ENCODE data around the gene UBAC2.

GRCh38 chr13:99414048-99414995 is 213.7 kb downstream of the UBAC2 start:
- TF ChIP-seq CTCF (IDR thresholded peaks at IDR 0.05 in 8 of 11, conservative IDR thresholded peaks at IDR 0.05 in 3 of 11) (no peak), POLR2A (IDR thresholded peaks at IDR 0.05) (no peak), POLR2AphosphoS5 (IDR thresholded peaks at IDR 0.05) (no peak)

Data from spleen (tissue), 7 donors.